Fibroblast of pulmonary artery (primary cell): ENCODE results near the gene OR9G1.

ENCODE experiments used
- DNase-seq: peaks from one replicate; pipeline ENCODE4 v3.0.0-alpha.2; 2010; ENCODE audit warnings: low read depth
- H3K4me3 ChIP-seq: replicated peaks from 2 replicates; pipeline ENCODE4 v1.5.1; 2011; ENCODE audit warnings: low read depth, mild to moderate bottlenecking, control low read depth, low read length, moderate library complexity
- CTCF ChIP-seq: IDR thresholded peaks from 2 replicates; pipeline ENCODE4 v1.5.1; 2011; ENCODE audit warnings: mild to moderate bottlenecking, control low read depth, low read length, inconsistent platforms; ENCODE audit errors: missing control alignments

OR9G1 gene

GRCh38 chr11:56720513-56720912 lies 21.6 kb downstream of the OR9G1 start:
- TF ChIP-seq CTCF: no peak
- no peak overlapping the region for H3K4me3 ChIP-seq
- no peak for DNase-seq

DNA sequence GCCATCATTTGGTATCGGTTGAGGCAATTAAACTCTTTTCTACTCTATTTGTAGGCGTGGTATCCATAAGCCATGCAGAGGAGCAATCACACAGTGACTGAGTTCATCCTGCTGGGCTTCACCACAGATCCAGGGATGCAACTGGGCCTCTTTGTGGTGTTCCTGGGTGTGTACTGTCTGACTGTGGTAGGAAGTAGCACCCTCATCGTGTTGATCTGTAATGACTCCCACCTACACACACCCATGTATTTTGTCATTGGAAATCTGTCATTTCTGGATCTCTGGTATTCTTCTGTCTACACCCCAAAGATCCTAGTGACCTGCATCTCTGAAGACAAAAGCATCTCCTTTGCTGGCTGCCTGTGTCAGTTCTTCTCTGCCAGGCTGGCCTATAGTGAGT lies 41.2 kb downstream of the OR9G1 start:
- DNase-seq: no peak
- no peak overlapping the region for H3K4me3 ChIP-seq
- no peak for TF ChIP-seq CTCF

GRCh38 chr11:56740886-56741285 lies 42.0 kb downstream of the OR9G1 start:
- H3K4me3 ChIP-seq: no peak overlapping the region
- DNase-seq: no peak
- TF ChIP-seq CTCF: no peak

- TF ChIP-seq CTCF: no peak
- no peak within 1 kb of the TSS for H3K4me3 ChIP-seq
Observed at GRCh38 chr11:56748597-56748996, 49.7 kb downstream of the OR9G1 start, which contains the start of gene OR9G4. TSS of gene OR9G4 (minus strand) at chr11:56748697. CDS start at chr11:56743766, 4,931 bp downstream.

DNA sequence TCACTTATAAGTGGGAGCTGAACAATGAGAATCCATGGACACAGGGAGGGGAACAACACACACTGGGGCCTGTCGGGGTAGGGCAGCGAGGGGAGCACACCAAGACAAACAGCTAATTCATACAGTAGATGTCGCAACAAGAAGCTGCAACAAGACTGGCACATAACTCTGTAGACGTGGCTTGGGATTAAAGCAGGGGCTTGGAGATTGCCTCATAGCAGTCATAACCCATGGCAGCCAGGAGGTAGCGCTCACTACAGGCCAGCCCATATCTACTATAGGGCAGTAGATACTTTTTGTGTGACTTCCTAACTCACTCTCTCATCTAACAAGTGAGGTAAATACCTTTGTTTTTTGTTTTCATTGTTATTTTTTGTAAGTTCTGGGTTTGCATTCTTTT lies 51.3 kb downstream of the OR9G1 start:
- no peak overlapping the region for H3K4me3 ChIP-seq
- DNase-seq: no peak
- no peak for TF ChIP-seq CTCF

More at GRCh38 chr11:56748597-56748996, 49.7 kb downstream of the OR9G1 start, which contains the start of gene OR9G4:
- no peak for DNase-seq

DNA sequence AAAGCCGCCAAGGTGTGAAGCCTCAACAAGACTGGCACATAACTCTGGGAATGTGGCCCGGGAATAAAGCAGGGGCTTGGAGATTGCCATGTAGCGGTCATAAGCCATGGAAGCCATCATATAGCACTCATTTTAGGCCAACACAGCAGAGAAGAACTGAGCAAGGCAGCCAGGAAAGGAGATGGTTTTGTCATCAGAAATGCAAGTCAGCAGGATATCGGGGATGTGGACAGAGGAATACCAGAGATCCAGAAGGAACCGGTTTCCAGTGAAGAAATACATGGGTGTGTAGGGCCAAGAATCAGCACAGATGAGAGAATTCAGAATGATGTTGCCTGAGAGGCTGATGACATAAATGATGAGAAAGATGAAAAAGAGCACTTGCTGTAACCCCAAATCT lies 52.6 kb downstream of the OR9G1 start:
- no peak overlapping the region for H3K4me3 ChIP-seq
- no peak for TF ChIP-seq CTCF
- no peak for DNase-seq
